Brain microvascular endothelial cell (primary cell): Measurements from ENCODE around the gene MAGIX.
"Not testable (repeated sequence)": the region's sequence is repeated elsewhere in the genome, so short reads cannot be mapped to it uniquely, and the experiment has no call there.

Experiments used
- DNase-seq: peaks from one replicate; pipeline ENCODE4 v3.0.0-alpha.2; 2020
- H3K27ac ChIP-seq: fragments of 250-450 bp; sonication (Bioruptor Pico); 2 replicates; pipeline ENCODE4 v1.5.1; 2020; ENCODE audit warnings: mild to moderate bottlenecking, moderate library complexity
- H3K27me3 ChIP-seq: fragments of 250-450 bp; sonication (Bioruptor Pico); replicated peaks from 2 replicates; pipeline ENCODE4 v1.5.1; 2020; ENCODE audit warnings: mild to moderate bottlenecking
- H3K36me3 ChIP-seq: fragments of 250-450 bp; sonication (Bioruptor Pico); replicated peaks from 2 replicates; pipeline ENCODE4 v1.5.1; 2020; ENCODE audit warnings: mild to moderate bottlenecking
- H3K4me3 ChIP-seq: 2 replicates; pipeline ENCODE4 v1.5.1; 2011; ENCODE audit warnings: low read depth, mild to moderate bottlenecking, control low read depth, low read length, moderate library complexity
- CTCF ChIP-seq: IDR thresholded peaks from 2 replicates; pipeline ENCODE4 v1.5.1; 2011; ENCODE audit warnings: low read depth, mild to moderate bottlenecking, moderate library complexity, low read length, control low read depth, inconsistent platforms; ENCODE audit errors: missing control alignments
- in situ Hi-C: cut with HindIII; loops from 2 replicates; pipeline ENCODE4 v1.10.0; 2017; ENCODE audit warnings: low sequenced_read_pairs, low pct_ligation_motif_present

Gene MAGIX

GRCh38 chrX:49162620-49163019 lies at the start of gene MAGIX:
TSS of gene MAGIX (plus strand) at chrX:49162758. CDS start at chrX:49162890, 132 bp downstream.
- H3K36me3 ChIP-seq: no peaks in the 10 kb centered on the region
- peak within 1 kb of the TSS; percentile 90 for H3K27ac ChIP-seq
- TF ChIP-seq CTCF: no peak
- no peak for DNase-seq
- in situ Hi-C loops: no loop called here
- peak within 1 kb of the TSS; percentile 47 for H3K4me3 ChIP-seq
- no peaks in the 10 kb centered on the region for H3K27me3 ChIP-seq

- no peaks in the 10 kb centered on the region for H3K27me3 ChIP-seq
- in situ Hi-C loops: no loop called here
- H3K4me3 ChIP-seq: no peak overlapping the region
- no peak for TF ChIP-seq CTCF
- H3K27ac ChIP-seq: no peak overlapping the region
- DNase-seq: no peak
- H3K36me3 ChIP-seq: no peaks in the 10 kb centered on the region
These were observed 46.5 kb upstream of the MAGIX start for GRCh38 chrX:49116076-49116475.

- Histone ChIP-seq H3K27ac (no peak overlapping the region), H3K27me3 (no peaks in the 10 kb centered on the region), H3K4me3 (no peak overlapping the region), H3K36me3 (no peaks in the 10 kb centered on the region)
- no peak for DNase-seq
- in situ Hi-C loops: no loop called here
- no peak for TF ChIP-seq CTCF
These were observed 45.8 kb upstream of the MAGIX start for GRCh38 chrX:49116716-49117115.

- Histone ChIP-seq H3K27ac (no peak overlapping the region), H3K36me3 (no peaks in the 10 kb centered on the region), H3K27me3 (no peaks in the 10 kb centered on the region), H3K4me3 (no peak overlapping the region)
- in situ Hi-C loops: no loop called here
- no peak for DNase-seq
- TF ChIP-seq CTCF: no peak
These were observed 45.0 kb upstream of the MAGIX start for GRCh38 chrX:49117581-49117980.

- no peak for TF ChIP-seq CTCF
- H3K27ac ChIP-seq: no peak overlapping the region
- no peak for DNase-seq
- no peak overlapping the region for H3K4me3 ChIP-seq
- in situ Hi-C loops: no loop called here
- no peaks in the 10 kb centered on the region for H3K27me3 ChIP-seq
- H3K36me3 ChIP-seq: no peaks in the 10 kb centered on the region
These were observed 42.5 kb upstream of the MAGIX start for GRCh38 chrX:49120091-49120490.

GRCh38 chrX:49122499-49122898 lies 40.1 kb upstream of the MAGIX start:
- no peaks in the 10 kb centered on the region for H3K27me3 ChIP-seq
- no peak for DNase-seq
- peak overlapping the region; percentile 75 for H3K4me3 ChIP-seq
- H3K36me3 ChIP-seq: no peaks in the 10 kb centered on the region
- no peak for TF ChIP-seq CTCF
- H3K27ac ChIP-seq: no peak overlapping the region
- in situ Hi-C loops: no loop called here

GRCh38 chrX:49127742-49128258 lies 34.8 kb upstream of the MAGIX start:
- DNase-seq, H3K27ac ChIP-seq, H3K4me3 ChIP-seq, H3K36me3 ChIP-seq, in situ Hi-C loops, H3K27me3 ChIP-seq: not testable (repeated sequence)
